ENCODE results near the gene SLC22A4.
A peak's percentile ranks its signal among the peaks of the same experiment; 100 is the strongest.

The SLC22A4 gene

GRCh38 chr5:132256086-132256782 lies 38.0 kb upstream of the SLC22A4 start:
- H2AK5ac ChIP-seq (ENCODE audit: low read length): no peak overlapping the region
- no peak overlapping the region for H2AFZ ChIP-seq (ENCODE audit: insufficient read depth, low read length, poor library complexity)
- H3K36me3 ChIP-seq (ENCODE audit: control insufficient read depth in 1 of 2, insufficient read depth in 2 of 2, low read length in 2 of 2): no peaks in the 10 kb centered on the region
- H3K23ac ChIP-seq (ENCODE audit: low read length): no peak overlapping the region
- H3K4me3 ChIP-seq (ENCODE audit: low read depth, low read length): no peak overlapping the region
- no peak for DNase-seq
- no peak overlapping the region for H3K14ac ChIP-seq (ENCODE audit: low read length)
- H3K9me3 ChIP-seq (ENCODE audit: insufficient read depth, low read depth, low read length): no peaks in the 10 kb centered on the region
- no CpG with 5 or more reads among the region's 4 CpGs for WGBS (ENCODE audit: extremely low coverage, insufficient coverage, insufficient read length)
- no peak overlapping the region for H4K12ac ChIP-seq (ENCODE audit: low read depth, low read length)
- H3K4me2 ChIP-seq (ENCODE audit: low read length): no peak overlapping the region
- no peak overlapping the region for H3K9ac ChIP-seq (ENCODE audit: low read length)
- no peak overlapping the region for H3K27ac ChIP-seq (ENCODE audit: low read depth, low read length)
- no peak overlapping the region for H4K91ac ChIP-seq (ENCODE audit: low read depth, low read length)
- no peak overlapping the region for H2BK5ac ChIP-seq (ENCODE audit: low read depth, low read length, poor library complexity)
- H3K79me1 ChIP-seq (ENCODE audit: low read length): peaks cover 13% of the 10 kb centered on the region
- H3K27me3 ChIP-seq (ENCODE audit: insufficient read depth, low read length): no peaks in the 10 kb centered on the region
- H3K18ac ChIP-seq (ENCODE audit: low read length): no peak overlapping the region
- peaks cover 15 to 28% of the 10 kb centered on the region in 2 experiments for H3K4me1 ChIP-seq (ENCODE audit: control insufficient read depth in 1 of 2, insufficient read depth in 2 of 2, low read length in 2 of 2)
- H2BK120ac ChIP-seq (ENCODE audit: insufficient read depth, low read length, poor library complexity): no peak overlapping the region
- H3K4ac ChIP-seq (ENCODE audit: low read depth, low read length): no peak overlapping the region
- H4K8ac ChIP-seq (ENCODE audit: low read depth, low read length): no peak overlapping the region
- peaks cover 7% of the 10 kb centered on the region for H3K79me2 ChIP-seq (ENCODE audit: control insufficient read depth, insufficient read depth, low read length, poor library complexity)
- H2BK12ac ChIP-seq (ENCODE audit: low read length): no peak overlapping the region

GRCh38 chr5:132256783-132257130 lies 37.4 kb upstream of the SLC22A4 start:
- peaks cover 15 to 28% of the 10 kb centered on the region in 2 experiments for H3K4me1 ChIP-seq (ENCODE audit: control insufficient read depth in 1 of 2, insufficient read depth in 2 of 2, low read length in 2 of 2)
- no peak overlapping the region for H3K23ac ChIP-seq (ENCODE audit: low read length)
- H4K12ac ChIP-seq (ENCODE audit: low read depth, low read length): peak overlapping the region; percentile 46
- H3K4ac ChIP-seq (ENCODE audit: low read depth, low read length): no peak overlapping the region
- H3K4me3 ChIP-seq (ENCODE audit: low read depth, low read length): no peak overlapping the region
- H2AK5ac ChIP-seq (ENCODE audit: low read length): no peak overlapping the region
- H3K18ac ChIP-seq (ENCODE audit: low read length): peak overlapping the region; percentile 66
- peak overlapping the region; percentile 15 for H2BK12ac ChIP-seq (ENCODE audit: low read length)
- no peak overlapping the region for H2BK5ac ChIP-seq (ENCODE audit: low read depth, low read length, poor library complexity)
- H3K9me3 ChIP-seq (ENCODE audit: insufficient read depth, low read depth, low read length): no peaks in the 10 kb centered on the region
- peaks cover 7% of the 10 kb centered on the region for H3K79me2 ChIP-seq (ENCODE audit: control insufficient read depth, insufficient read depth, low read length, poor library complexity)
- no peak overlapping the region for H2AFZ ChIP-seq (ENCODE audit: insufficient read depth, low read length, poor library complexity)
- H3K36me3 ChIP-seq (ENCODE audit: control insufficient read depth in 1 of 2, insufficient read depth in 2 of 2, low read length in 2 of 2): no peaks in the 10 kb centered on the region
- no CpG with 5 or more reads among the region's 6 CpGs for WGBS (ENCODE audit: extremely low coverage, insufficient coverage, insufficient read length)
- H3K14ac ChIP-seq (ENCODE audit: low read length): no peak overlapping the region
- peak overlapping the region; percentile 84 for H4K8ac ChIP-seq (ENCODE audit: low read depth, low read length)
- no peak overlapping the region for H3K27ac ChIP-seq (ENCODE audit: low read depth, low read length)
- no peak overlapping the region for H4K91ac ChIP-seq (ENCODE audit: low read depth, low read length)
- peaks cover 13% of the 10 kb centered on the region for H3K79me1 ChIP-seq (ENCODE audit: low read length)
- no peak overlapping the region for H3K9ac ChIP-seq (ENCODE audit: low read length)
- no peak for DNase-seq
- peak overlapping the region; percentile 37 for H2BK120ac ChIP-seq (ENCODE audit: insufficient read depth, low read length, poor library complexity)
- no peaks in the 10 kb centered on the region for H3K27me3 ChIP-seq (ENCODE audit: insufficient read depth, low read length)
- H3K4me2 ChIP-seq (ENCODE audit: low read length): peak overlapping the region; percentile 54

- peak in 1 of 2 donors; percentile 24 for DNase-seq
- H2BK12ac ChIP-seq (ENCODE audit: low read length): peak within 1 kb of the TSS; percentile 68
Measured at GRCh38 chr5:132257131-132258101, 36.8 kb upstream of the SLC22A4 start, which contains the start of gene PDLIM4. PDLIM4 (plus strand) TSS chr5:132257696; CDS start chr5:132257735, 39 bp downstream.

More at GRCh38 chr5:132257131-132258101, 36.8 kb upstream of the SLC22A4 start, which contains the start of gene PDLIM4:
- no CpG with 5 or more reads among the region's 88 CpGs for whole genome bisulfite sequencing (ENCODE audit: extremely low coverage, insufficient coverage, insufficient read length)
- Histone ChIP-seq H4K12ac (ENCODE audit: low read depth, low read length) (peak within 1 kb of the TSS; percentile 46), H3K36me3 (ENCODE audit: control insufficient read depth in 1 of 2, insufficient read depth in 2 of 2, low read length in 2 of 2) (peaks cover 0 to 4% of the 10 kb centered on the region in 2 experiments), H3K4me3 (ENCODE audit: low read depth, low read length) (peak within 1 kb of the TSS; percentile 77), H4K91ac (ENCODE audit: low read depth, low read length) (peak within 1 kb of the TSS; percentile 74), H2BK120ac (ENCODE audit: insufficient read depth, low read length, poor library complexity) (peak within 1 kb of the TSS; percentile 67), H2AK5ac (ENCODE audit: low read length) (peak within 1 kb of the TSS; percentile 53), H3K23ac (ENCODE audit: low read length) (no peak within 1 kb of the TSS), H2BK5ac (ENCODE audit: low read depth, low read length, poor library complexity) (peak within 1 kb of the TSS; percentile 24), H3K79me1 (ENCODE audit: low read length) (peaks cover 13% of the 10 kb centered on the region), H3K4me2 (ENCODE audit: low read length) (peak within 1 kb of the TSS; percentile 85), H3K27me3 (ENCODE audit: insufficient read depth, low read length) (no peaks in the 10 kb centered on the region), H3K14ac (ENCODE audit: low read length) (peak within 1 kb of the TSS; percentile 71), H3K9ac (ENCODE audit: low read length) (peak within 1 kb of the TSS; percentile 31), H3K4ac (ENCODE audit: low read depth, low read length) (peak within 1 kb of the TSS; percentile 49), H4K8ac (ENCODE audit: low read depth, low read length) (peak within 1 kb of the TSS; percentile 84), H3K79me2 (ENCODE audit: control insufficient read depth, insufficient read depth, low read length, poor library complexity) (peaks cover 7% of the 10 kb centered on the region), H3K4me1 (ENCODE audit: control insufficient read depth in 1 of 2, insufficient read depth in 2 of 2, low read length in 2 of 2) (peaks cover 15 to 28% of the 10 kb centered on the region in 2 experiments), H3K27ac (ENCODE audit: low read depth, low read length) (no peak within 1 kb of the TSS), H2AFZ (ENCODE audit: insufficient read depth, low read length, poor library complexity) (peak within 1 kb of the TSS; percentile 87), H3K18ac (ENCODE audit: low read length) (peak within 1 kb of the TSS; percentile 77), H3K9me3 (ENCODE audit: insufficient read depth, low read depth, low read length) (no peaks in the 10 kb centered on the region)
